IMR-90 (cell line): ENCODE results near the gene TSTD2. TPM values are rescaled to one million over a fixed set of nuclear protein-coding genes. Genes with fewer than 3 reads are reported as not detected.
"Not testable (repeated sequence)": the region's sequence is repeated elsewhere in the genome, so short reads cannot be mapped to it uniquely, and the experiment has no call there.

Source experiments
- ATAC-seq: fragments of 200-7000 bp; cut with Tn5 transposase; 2 replicates; pipeline ENCODE4 v1.9.1; 2020; ENCODE audit warnings: low read depth, mild to moderate bottlenecking, moderate library complexity
- BruUV-seq: library from RNA; stranded (reverse); fragments of 400-500 nt; replicated peaks from 2 replicates; lab custom pipeline; 2021; lab: Mats Ljungman, UMichigan
- CTCF ChIA-PET: fragments of 300-600 bp; formaldehyde crosslinking; extraction: SDS; loops from one replicate; lab custom pipeline; 2021; ENCODE audit warnings: antibody characterized with exemption; lab: Yijun Ruan, JAX
- POLR2A ChIA-PET: fragments of 300-600 bp; sonication (Branson Sonifier 250); formaldehyde crosslinking; loops from one replicate; lab custom pipeline; 2022; ENCODE audit warnings: antibody characterized with exemption; ENCODE audit not compliant: unreplicated experiment; lab: Charles Lee
- DNase-seq: peaks from one replicate; pipeline ENCODE4 v3.0.0; 2013
- H2AFZ ChIP-seq: replicated peaks from 2 replicates; pipeline ENCODE3; 2013; ENCODE audit warnings: low read length, mild to moderate bottlenecking; ENCODE audit not compliant: poor library complexity
- H2AK5ac ChIP-seq: 2 replicates; pipeline ENCODE4 v1.6.1; 2013; ENCODE audit warnings: low read depth, low read length, inconsistent platforms
- H2AK9ac ChIP-seq: replicated peaks from 2 replicates; pipeline ENCODE3; 2013; ENCODE audit warnings: mild to moderate bottlenecking, low read depth, low read length, moderate library complexity; ENCODE audit not compliant: poor library complexity
- H2BK120ac ChIP-seq: 2 replicates; pipeline ENCODE4 v1.6.1; 2013; ENCODE audit warnings: low read depth, low read length, inconsistent platforms
- H2BK15ac ChIP-seq: 3 replicates; pipeline ENCODE4 v1.6.1; 2013; ENCODE audit warnings: low read depth, low read length, inconsistent platforms
- H2BK20ac ChIP-seq: 2 replicates; pipeline ENCODE4 v1.6.1; 2013; ENCODE audit warnings: low read depth, mild to moderate bottlenecking, inconsistent platforms, low read length, moderate library complexity
- H2BK5ac ChIP-seq: 2 replicates; pipeline ENCODE4 v1.6.1; 2013; ENCODE audit warnings: mild to moderate bottlenecking, low read depth, low read length, inconsistent platforms; ENCODE audit not compliant: poor library complexity, severe bottlenecking
- H3K14ac ChIP-seq: replicated peaks from 2 replicates; pipeline ENCODE4 v1.6.1; 2013; ENCODE audit warnings: low read depth, low read length, inconsistent platforms
- H3K18ac ChIP-seq: 2 replicates; pipeline ENCODE4 v1.6.1; 2013; ENCODE audit warnings: low read depth, low read length, control low read depth
- H3K23ac ChIP-seq: 2 replicates; pipeline ENCODE4 v1.6.1; 2013; ENCODE audit warnings: low read depth, low read length, inconsistent platforms
- H3K27ac ChIP-seq: 2 replicates; pipeline ENCODE4 v1.5.1; 2013; ENCODE audit warnings: mild to moderate bottlenecking, control low read depth, low read length; ENCODE audit not compliant: insufficient read depth
- H3K27me3 ChIP-seq: 2 replicates; pipeline ENCODE4 v1.6.1; 2013; ENCODE audit warnings: low read length; ENCODE audit not compliant: control insufficient read depth, insufficient read depth
- H3K36me3 ChIP-seq: 2 replicates; pipeline ENCODE4 v1.6.1; 2013; ENCODE audit warnings: low read length, mixed read lengths; ENCODE audit not compliant: control insufficient read depth, insufficient read depth
- H3K4ac ChIP-seq: 2 replicates; pipeline ENCODE4 v1.6.1; 2013; ENCODE audit warnings: low read depth, low read length, inconsistent platforms
- H3K4me1 ChIP-seq: 2 replicates; pipeline ENCODE4 v1.6.1; 2013; ENCODE audit warnings: low read length, mixed read lengths; ENCODE audit not compliant: control insufficient read depth, insufficient read depth
- H3K4me2 ChIP-seq: 2 replicates; pipeline ENCODE4 v1.6.1; 2013; ENCODE audit warnings: low read depth, mild to moderate bottlenecking, control low read depth, low read length, moderate library complexity
- H3K4me3 ChIP-seq: 2 replicates; pipeline ENCODE4 v1.5.1; 2013; ENCODE audit warnings: low read depth, mild to moderate bottlenecking, control low read depth, low read length, moderate library complexity; ENCODE audit not compliant: insufficient read depth
- H3K56ac ChIP-seq: 2 replicates; pipeline ENCODE4 v1.6.1; 2013; ENCODE audit warnings: low read length, inconsistent platforms; ENCODE audit not compliant: insufficient read depth; ENCODE audit errors: extremely low read depth
- H3K79me1 ChIP-seq, 2 experiments: 2 replicates each; pipeline ENCODE4 v1.6.1; 2013; ENCODE audit warnings: low read length in 2 of 2, inconsistent platforms in 1 of 2, low read depth in 1 of 2
- H3K9ac ChIP-seq: 2 replicates; pipeline ENCODE4 v1.6.1; 2013; ENCODE audit warnings: low read depth, low read length, control low read depth
- H3K9me1 ChIP-seq: 2 replicates; pipeline ENCODE4 v1.6.1; 2013; ENCODE audit warnings: low read length, inconsistent platforms; ENCODE audit not compliant: insufficient read depth
- H3K9me3 ChIP-seq: 2 replicates; pipeline ENCODE4 v1.6.1; 2013; ENCODE audit warnings: low read length; ENCODE audit not compliant: control insufficient read depth, insufficient read depth
- H4K20me1 ChIP-seq: 2 replicates; pipeline ENCODE4 v1.6.1; 2013; ENCODE audit warnings: low read length, inconsistent platforms; ENCODE audit not compliant: insufficient read depth
- H4K5ac ChIP-seq: 2 replicates; pipeline ENCODE4 v1.6.1; 2013; ENCODE audit warnings: mild to moderate bottlenecking, low read depth, low read length, control low read depth
- H4K8ac ChIP-seq, 2 experiments: 2 replicates each; pipeline ENCODE4 v1.6.1; 2013; ENCODE audit warnings: low read depth in 2 of 2, low read length in 2 of 2, control low read depth in 1 of 2, inconsistent platforms in 1 of 2
- H4K91ac ChIP-seq: 2 replicates; pipeline ENCODE4 v1.6.1; 2013; ENCODE audit warnings: low read depth, low read length, inconsistent platforms; ENCODE audit not compliant: insufficient read depth
- WGBS, 2 experiments: methylation state at CpG; one replicate each; pipeline versions ENCODE4 v1.1.5 to v1.1.7; 2013; ENCODE audit warnings: missing lambda C conversion rate in 2 of 2; ENCODE audit not compliant: insufficient read length in 1 of 2; ENCODE audit errors: extremely low coverage in 2 of 2; 5-methylcytosine and 5-hydroxymethylcytosine counted together
- dilution Hi-C: fragments of 300-500 bp; cut with HindIII; formaldehyde crosslinking; loops from one replicate; pipeline ENCODE4 v1.14.3; 2018; ENCODE audit warnings: low sequenced_read_pairs; ENCODE audit not compliant: unreplicated experiment
- in situ Hi-C: fragments of 300-500 bp; cut with MboI; formaldehyde crosslinking; loops from 3 replicates; pipeline ENCODE4 v1.14.3; 2019; ENCODE audit warnings: low sequenced_read_pairs, inconsistent platforms, mixed read lengths
- intact Hi-C: fragments of 100-400 bp; cut with micrococcal nuclease; formaldehyde crosslinking; loops from 2 replicates; pipeline ENCODE4 v1.10.0; 2022
- polyA plus RNA-seq, 3 experiments: library from polyadenylated mRNA; depleted of rRNA; stranded (reverse); fragments of >200 nt; gene quantifications; 2 replicates each; pipeline ENCODE4 v1.2.3, GENCODE V29; 2012; ENCODE audit warnings: low replicate concordance in 1 of 3
- total RNA-seq: library from RNA; depleted of rRNA; stranded (reverse); fragments of >200 nt; gene quantifications from 2 replicates; pipeline ENCODE4 v1.2.3, GENCODE V29; 2012

TSTD2 gene
- total and polyA plus RNA-seq, 2 of the 4 experiments (the other 2 are of a cell fraction) = 11.2 to 16.3 TPM

GRCh38 chr9:97622483-97622882, 10.7 kb downstream of the TSTD2 start:
- H3K9me1 ChIP-seq, H3K4ac ChIP-seq, DNase-seq, dilution Hi-C loops, intact Hi-C loops, H2BK5ac ChIP-seq, H2AK9ac ChIP-seq, H2AFZ ChIP-seq, CTCF ChIA-PET, H2BK15ac ChIP-seq, H4K20me1 ChIP-seq, H3K23ac ChIP-seq, H3K14ac ChIP-seq, ATAC-seq, H3K9me3 ChIP-seq, H3K4me2 ChIP-seq, H3K4me1 ChIP-seq, H4K8ac ChIP-seq, H4K91ac ChIP-seq, H4K5ac ChIP-seq, BruUV-seq, H3K27ac ChIP-seq, H2BK20ac ChIP-seq, H3K18ac ChIP-seq, in situ Hi-C loops, H2BK120ac ChIP-seq, H3K56ac ChIP-seq, H3K4me3 ChIP-seq, H3K27me3 ChIP-seq, POLR2A ChIA-PET, H2AK5ac ChIP-seq, H3K9ac ChIP-seq: not testable (repeated sequence)
- H3K79me1 ChIP-seq = peaks cover 10 to 16% of the 10 kb centered on the region in 2 experiments; a peak in 3 of 4 replicates
- peaks cover 18% of the 10 kb centered on the region for H3K36me3 ChIP-seq
- 100% methylated on average over 1 of the region's 5 CpGs; no CpG with 5 or more reads in 1 of the 2 experiments for WGBS, 2 experiments

- H4K20me1 ChIP-seq, H3K4ac ChIP-seq, ATAC-seq, H2BK15ac ChIP-seq, H3K14ac ChIP-seq, H3K9ac ChIP-seq, in situ Hi-C loops, H3K79me1 ChIP-seq, H3K4me3 ChIP-seq, H2BK5ac ChIP-seq, H2BK20ac ChIP-seq, POLR2A ChIA-PET, H3K9me3 ChIP-seq, DNase-seq, H4K5ac ChIP-seq, H3K4me2 ChIP-seq, H4K91ac ChIP-seq, H3K27me3 ChIP-seq, H3K56ac ChIP-seq, CTCF ChIA-PET, H2AK9ac ChIP-seq, H3K27ac ChIP-seq, H3K9me1 ChIP-seq, BruUV-seq, H3K4me1 ChIP-seq, H3K23ac ChIP-seq, H2BK120ac ChIP-seq, H4K8ac ChIP-seq, H2AFZ ChIP-seq, H2AK5ac ChIP-seq, H3K18ac ChIP-seq, dilution Hi-C loops, intact Hi-C loops: not testable (repeated sequence)
- no CpG with 5 or more reads among the region's 2 CpGs for WGBS, 2 experiments
- H3K36me3 ChIP-seq = peaks cover 17% of the 10 kb centered on the region
Observed at GRCh38 chr9:97620063-97620462, 13.1 kb downstream of the TSTD2 start.
